GM12801 (cell line): ENCODE measurements around the gene CLCNKA.

ENCODE experiments used
- CTCF ChIP-seq: IDR thresholded peaks from one replicate; pipeline ENCODE4 v1.5.1; 2011; ENCODE audit warnings: control low read depth; ENCODE audit not compliant: insufficient read length; ENCODE audit errors: extremely low read depth

Gene CLCNKA

GRCh38 chr1:15993666-15994065 is 28.2 kb upstream of the CLCNKA start:
- no peak for TF ChIP-seq CTCF

- no peak for TF ChIP-seq CTCF
Observed at GRCh38 chr1:15994081-15994480, 27.8 kb upstream of the CLCNKA start.

- no peak for TF ChIP-seq CTCF
Observed at GRCh38 chr1:15994590-15995351, 27.1 kb upstream of the CLCNKA start.

GRCh38 chr1:15997076-15997585 is 24.7 kb upstream of the CLCNKA start:
- TF ChIP-seq CTCF: no peak

GRCh38 chr1:15997637-15998280 is 24.1 kb upstream of the CLCNKA start:
- TF ChIP-seq CTCF: no peak

- TF ChIP-seq CTCF: no peak
Observed at GRCh38 chr1:15998929-15999328, 22.9 kb upstream of the CLCNKA start.

- no peak for TF ChIP-seq CTCF
Observed at GRCh38 chr1:16005597-16005996, 16.2 kb upstream of the CLCNKA start.
